H9 (cell line): ENCODE measurements around the gene UGT1A5. TPM values are rescaled to one million over a fixed set of nuclear protein-coding genes. Genes with fewer than 3 reads are reported as not detected.

Source experiments
- DNase-seq: peaks from one replicate; pipeline ENCODE4 v3.0.0-alpha.2; 2017
- H2AFZ ChIP-seq: one replicate; pipeline ENCODE4 v1.6.1; 2013; ENCODE audit warnings: mild to moderate bottlenecking, low read length, control low read depth, moderate library complexity
- H2AK5ac ChIP-seq: 2 replicates; pipeline ENCODE4 v1.6.1; 2013; ENCODE audit warnings: low read length, control low read depth, mixed read lengths; ENCODE audit not compliant: insufficient read length
- H2BK120ac ChIP-seq: one replicate; pipeline ENCODE4 v1.6.1; 2013; ENCODE audit warnings: low read depth, mild to moderate bottlenecking, low read length, control low read depth, inconsistent platforms; ENCODE audit not compliant: poor library complexity, severe bottlenecking
- H2BK12ac ChIP-seq: 2 replicates; pipeline ENCODE4 v1.6.1; 2013; ENCODE audit warnings: low read length, control low read depth, mixed read lengths, low read depth; ENCODE audit not compliant: insufficient read length
- H2BK15ac ChIP-seq: 2 replicates; pipeline ENCODE4 v1.6.1; 2013; ENCODE audit warnings: low read depth, low read length, control low read depth
- H2BK20ac ChIP-seq: one replicate; pipeline ENCODE4 v1.6.1; 2013; ENCODE audit warnings: low read depth, mild to moderate bottlenecking, low read length, control low read depth, inconsistent platforms; ENCODE audit not compliant: poor library complexity, severe bottlenecking
- H2BK5ac ChIP-seq: 2 replicates; pipeline ENCODE4 v1.6.1; 2013; ENCODE audit warnings: low read length, control low read depth, mixed read lengths; ENCODE audit not compliant: insufficient read length
- H3K14ac ChIP-seq: 2 replicates; pipeline ENCODE4 v1.6.1; 2013; ENCODE audit warnings: low read length, control low read depth; ENCODE audit not compliant: insufficient read depth
- H3K18ac ChIP-seq: 2 replicates; pipeline ENCODE4 v1.6.1; 2013; ENCODE audit warnings: low read depth, mild to moderate bottlenecking, mixed read lengths, low read length, control low read depth; ENCODE audit not compliant: insufficient read length
- H3K23ac ChIP-seq: 2 replicates; pipeline ENCODE4 v1.6.1; 2013; ENCODE audit warnings: low read length, control low read depth, mixed read lengths, low read depth; ENCODE audit not compliant: insufficient read length
- H3K23me2 ChIP-seq: 2 replicates; pipeline ENCODE4 v1.6.1; 2013; ENCODE audit warnings: low read depth, mild to moderate bottlenecking, mixed read lengths, low read length, control low read depth; ENCODE audit not compliant: insufficient read length, poor library complexity, severe bottlenecking
- H3K27ac ChIP-seq: 2 replicates; pipeline ENCODE4 v1.5.1; 2013; ENCODE audit warnings: low read length, control low read depth, mixed read lengths, low read depth; ENCODE audit not compliant: insufficient read length
- H3K27me3 ChIP-seq: 2 replicates; pipeline ENCODE4 v1.6.1; 2013; ENCODE audit warnings: low read length, control low read depth, inconsistent platforms; ENCODE audit not compliant: insufficient read depth
- H3K4ac ChIP-seq: 2 replicates; pipeline ENCODE4 v1.6.1; 2013; ENCODE audit warnings: low read depth, mild to moderate bottlenecking, control low read depth, inconsistent platforms, low read length, moderate library complexity
- H3K4me1 ChIP-seq: 2 replicates; pipeline ENCODE4 v1.6.1; 2013; ENCODE audit warnings: low read length, control low read depth, inconsistent platforms; ENCODE audit not compliant: insufficient read depth
- H3K4me2 ChIP-seq: 2 replicates; pipeline ENCODE4 v1.6.1; 2013; ENCODE audit warnings: low read length, control low read depth, mixed read lengths; ENCODE audit not compliant: insufficient read length, insufficient read depth
- H3K56ac ChIP-seq: 2 replicates; pipeline ENCODE4 v1.6.1; 2013; ENCODE audit warnings: low read depth, mild to moderate bottlenecking, mixed read lengths, low read length, control low read depth; ENCODE audit not compliant: insufficient read length
- H3K79me1 ChIP-seq: 2 replicates; pipeline ENCODE4 v1.6.1; 2013; ENCODE audit warnings: low read depth, mild to moderate bottlenecking, moderate library complexity, low read length, control low read depth, inconsistent platforms; ENCODE audit not compliant: insufficient read depth, poor library complexity, severe bottlenecking
- H3K79me2 ChIP-seq: 2 replicates; pipeline ENCODE4 v1.6.1; 2013; ENCODE audit warnings: low read length, control low read depth, inconsistent platforms; ENCODE audit not compliant: insufficient read depth
- H3K9ac ChIP-seq: 2 replicates; pipeline ENCODE4 v1.6.1; 2013; ENCODE audit warnings: low read length, control low read depth, mixed read lengths; ENCODE audit not compliant: insufficient read length; ENCODE audit errors: extremely low read depth
- H3K9me3 ChIP-seq: one replicate; pipeline ENCODE4 v1.6.1; 2013; ENCODE audit warnings: low read depth, low read length, inconsistent platforms; ENCODE audit not compliant: control insufficient read depth
- H3T11ph ChIP-seq: one replicate; pipeline ENCODE4 v1.6.1; 2013; ENCODE audit warnings: mild to moderate bottlenecking, low read length, control low read depth, inconsistent platforms
- H4K20me1 ChIP-seq: one replicate; pipeline ENCODE4 v1.6.1; 2013; ENCODE audit not compliant: control insufficient read depth, insufficient read length, insufficient read depth
- H4K5ac ChIP-seq: 2 replicates; pipeline ENCODE4 v1.6.1; 2013; ENCODE audit warnings: low read depth, mild to moderate bottlenecking, mixed read lengths, low read length, control low read depth; ENCODE audit not compliant: insufficient read length
- H4K8ac ChIP-seq: replicated peaks from 2 replicates; pipeline ENCODE4 v1.6.1; 2013; ENCODE audit warnings: low read length, control low read depth, mixed read lengths, low read depth; ENCODE audit not compliant: insufficient read length
- H4K91ac ChIP-seq: 2 replicates; pipeline ENCODE4 v1.6.1; 2013; ENCODE audit warnings: low read depth, mild to moderate bottlenecking, moderate library complexity, mixed read lengths, low read length, control low read depth; ENCODE audit not compliant: insufficient read length
- H3K27ac Mint-ChIP-seq, 3 experiments: 2 replicates in 2 of 3; 3 replicates in 1 of 3; pipeline ENCODE4 v1.8.0; 2020 to 2021; ENCODE audit warnings: mixed read lengths in 3 of 3, mild to moderate bottlenecking in 1 of 3, moderate library complexity in 1 of 3
- H3K27me3 Mint-ChIP-seq: 2 replicates; pipeline ENCODE4 v1.8.0; 2021; ENCODE audit warnings: low read depth, mild to moderate bottlenecking, moderate library complexity, mixed read lengths
- H3K36me3 Mint-ChIP-seq, 3 experiments: 2 replicates in 2 of 3; 3 replicates in 1 of 3; pipeline ENCODE4 v1.8.0; 2020 to 2021; ENCODE audit warnings: low read depth in 3 of 3, mixed read lengths in 3 of 3; ENCODE audit not compliant: insufficient read depth in 1 of 3
- H3K4me1 Mint-ChIP-seq, 2 experiments: 2 replicates each; pipeline ENCODE4 v1.8.0; 2020; ENCODE audit warnings: mixed read lengths in 2 of 2
- H3K4me3 Mint-ChIP-seq, 2 experiments: 2 replicates in 1 of 2; 3 replicates in 1 of 2; pipeline ENCODE4 v1.8.0; 2020 to 2021; ENCODE audit warnings: mild to moderate bottlenecking in 2 of 2, mixed read lengths in 2 of 2, moderate library complexity in 1 of 2
- H3K9me3 Mint-ChIP-seq, 2 experiments: 2 replicates in 1 of 2; 3 replicates in 1 of 2; pipeline ENCODE4 v1.8.0; 2020; ENCODE audit warnings: mild to moderate bottlenecking in 2 of 2, mixed read lengths in 2 of 2, moderate library complexity in 1 of 2
- WGBS: extraction: QIAGEN DNeasy Blood & Tissue Kit; methylation state at CpG from one replicate; pipeline ENCODE4 v1.1.7; 2013; ENCODE audit warnings: missing lambda C conversion rate, low lambda C conversion rate, mixed read lengths; ENCODE audit not compliant: insufficient read length; ENCODE audit errors: extremely low coverage; 5-methylcytosine and 5-hydroxymethylcytosine counted together
- total RNA-seq: library from RNA; stranded (reverse); gene quantifications from 2 replicates; pipeline ENCODE4 v1.2.1, GENCODE V29; 2021
- TF ChIP-seq, protein P1 (sequence below): fragments of 200-600 bp; sonication (generic); conservative IDR thresholded peaks from 3 replicates; pipeline ENCODE4 v1.8.0; 2021; ENCODE audit warnings: antibody characterized with exemption, mild to moderate bottlenecking

Gene UGT1A5
- total RNA-seq, 1 experiment from 2014 or later = not detected

GRCh38 chr2:233764264-233764663 lies 51.6 kb downstream of the UGT1A5 start:
- Histone ChIP-seq H2BK12ac (no peak overlapping the region), H3K4me2 (no peak overlapping the region), H3K4ac (no peak overlapping the region), H3T11ph (no peak overlapping the region), H2BK20ac (no peak overlapping the region), H2AK5ac (no peak overlapping the region), H3K9me3 (no peaks in the 10 kb centered on the region), H4K5ac (no peak overlapping the region), H3K18ac (no peak overlapping the region), H2BK120ac (no peak overlapping the region), H3K9ac (no peak overlapping the region), H3K56ac (no peak overlapping the region), H4K91ac (no peak overlapping the region), H2BK15ac (no peak overlapping the region), H4K8ac (no peak overlapping the region), H3K23ac (no peak overlapping the region), H3K14ac (no peak overlapping the region), H3K79me2 (no peaks in the 10 kb centered on the region), H3K23me2 (no peaks in the 10 kb centered on the region), H3K27ac (no peak overlapping the region), H3K4me1 (peaks cover 2% of the 10 kb centered on the region; the same call in 1 of the 2 replicates), H2AFZ (no peak overlapping the region), H4K20me1 (no peaks in the 10 kb centered on the region), H2BK5ac (no peak overlapping the region), H3K79me1 (no peaks in the 10 kb centered on the region), H3K27me3 (no peaks in the 10 kb centered on the region)
- H3K36me3 Mint-ChIP-seq = no peaks in the 10 kb centered on the region; a peak in 1 of 7 replicates
- H3K27me3 Mint-ChIP-seq = peaks cover 8% of the 10 kb centered on the region
- no CpG with 5 or more reads among the region's 7 CpGs for WGBS
- H3K4me3 Mint-ChIP-seq = no peak overlapping the region
- no peak for DNase-seq
- peaks cover 0 to 3% of the 10 kb centered on the region in 2 experiments; a peak in 1 of 5 replicates for H3K9me3 Mint-ChIP-seq
- peaks cover 5 to 6% of the 10 kb centered on the region in 2 experiments; a peak in 3 of 4 replicates for H3K4me1 Mint-ChIP-seq
- TF ChIP-seq, protein P1, sequence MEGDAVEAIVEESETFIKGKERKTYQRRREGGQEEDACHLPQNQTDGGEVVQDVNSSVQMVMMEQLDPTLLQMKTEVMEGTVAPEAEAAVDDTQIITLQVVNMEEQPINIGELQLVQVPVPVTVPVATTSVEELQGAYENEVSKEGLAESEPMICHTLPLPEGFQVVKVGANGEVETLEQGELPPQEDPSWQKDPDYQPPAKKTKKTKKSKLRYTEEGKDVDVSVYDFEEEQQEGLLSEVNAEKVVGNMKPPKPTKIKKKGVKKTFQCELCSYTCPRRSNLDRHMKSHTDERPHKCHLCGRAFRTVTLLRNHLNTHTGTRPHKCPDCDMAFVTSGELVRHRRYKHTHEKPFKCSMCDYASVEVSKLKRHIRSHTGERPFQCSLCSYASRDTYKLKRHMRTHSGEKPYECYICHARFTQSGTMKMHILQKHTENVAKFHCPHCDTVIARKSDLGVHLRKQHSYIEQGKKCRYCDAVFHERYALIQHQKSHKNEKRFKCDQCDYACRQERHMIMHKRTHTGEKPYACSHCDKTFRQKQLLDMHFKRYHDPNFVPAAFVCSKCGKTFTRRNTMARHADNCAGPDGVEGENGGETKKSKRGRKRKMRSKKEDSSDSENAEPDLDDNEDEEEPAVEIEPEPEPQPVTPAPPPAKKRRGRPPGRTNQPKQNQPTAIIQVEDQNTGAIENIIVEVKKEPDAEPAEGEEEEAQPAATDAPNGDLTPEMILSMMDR = no peak
- H3K27ac Mint-ChIP-seq = no peak overlapping the region
